Measurements from ENCODE around the gene SLC7A8.
"Not testable (repeated sequence)": the region's sequence is repeated elsewhere in the genome, so short reads cannot be mapped to it uniquely, and the experiment has no call there.

The SLC7A8 gene

DNA sequence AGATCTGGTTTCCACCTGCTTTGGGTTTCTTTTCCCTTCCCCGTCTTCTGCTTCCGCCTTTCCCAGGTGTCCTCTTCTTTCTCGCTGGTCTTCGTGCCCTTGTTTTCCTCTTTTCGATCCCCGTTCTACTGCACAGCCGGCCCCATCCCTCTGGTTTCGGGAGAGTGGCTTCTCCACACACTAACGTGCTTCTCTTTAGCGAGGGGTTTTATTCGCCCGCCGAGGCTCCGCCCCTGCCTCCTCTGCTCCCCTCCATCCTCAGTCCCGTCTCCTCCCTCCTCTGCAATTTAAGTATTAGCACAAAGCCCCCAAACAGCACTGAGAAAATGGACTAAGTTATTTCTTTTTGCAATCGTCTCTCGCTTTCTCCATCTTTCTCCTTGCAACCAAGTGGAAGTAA, at the start of gene SLC7A8:
Gene SLC7A8, minus strand, starts transcription at position 182 of the 400 bp plus-strand sequence. CDS start 746 bp downstream, outside the sequence.
- DNase-seq (ENCODE audit: low read depth), result no peak

DNA sequence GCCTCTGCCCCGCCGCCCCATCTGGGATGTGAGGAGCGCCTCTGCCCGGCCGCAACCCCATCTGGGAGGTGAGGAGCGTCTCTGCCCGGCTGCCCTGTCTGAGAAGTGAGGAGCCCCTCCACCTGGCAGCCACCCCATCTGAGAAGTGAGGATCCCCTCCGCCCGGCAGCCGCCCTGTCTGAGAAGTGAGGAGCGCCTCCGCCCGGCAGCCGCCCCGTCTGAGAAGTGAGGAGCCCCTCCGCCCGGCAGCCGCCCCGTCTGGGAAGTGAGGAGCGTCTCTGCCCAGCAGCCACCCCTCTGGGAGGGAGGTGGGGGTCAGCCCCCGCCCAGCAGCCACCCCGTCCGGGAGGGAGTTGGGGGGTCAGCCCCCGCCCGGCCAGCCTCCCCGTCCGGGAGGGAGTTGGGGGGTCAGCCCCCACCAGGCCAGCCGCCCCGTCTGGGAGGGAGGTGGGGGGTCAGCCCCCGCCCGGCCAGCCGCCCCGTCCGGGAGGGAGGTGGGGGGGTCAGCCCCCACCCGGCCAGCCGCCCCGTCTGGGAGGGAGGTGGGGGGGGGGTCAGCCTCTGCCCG, 48.9 kb upstream of the SLC7A8 start:
- DNase-seq (ENCODE audit: low read depth), result not testable (repeated sequence)

DNA sequence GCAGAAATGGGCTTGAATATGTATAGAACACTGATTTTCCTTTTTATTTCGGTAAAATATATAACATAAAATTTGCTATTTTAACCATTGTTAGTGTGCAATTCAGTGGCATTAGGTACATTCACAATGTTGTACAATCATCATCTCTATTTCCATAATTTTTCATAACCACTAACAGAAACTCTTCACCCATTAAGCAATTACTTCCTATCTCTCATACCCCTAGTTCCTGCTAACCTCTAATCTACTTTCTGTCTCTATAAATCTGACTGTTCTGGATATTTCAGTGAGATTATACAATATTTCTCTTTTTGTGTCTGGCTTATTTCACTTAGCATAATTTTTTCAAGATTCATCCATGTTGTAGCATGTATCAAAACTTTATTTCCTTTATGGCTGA, 45.4 kb upstream of the SLC7A8 start:
- DNase-seq (ENCODE audit: low read depth), result no peak

DNA sequence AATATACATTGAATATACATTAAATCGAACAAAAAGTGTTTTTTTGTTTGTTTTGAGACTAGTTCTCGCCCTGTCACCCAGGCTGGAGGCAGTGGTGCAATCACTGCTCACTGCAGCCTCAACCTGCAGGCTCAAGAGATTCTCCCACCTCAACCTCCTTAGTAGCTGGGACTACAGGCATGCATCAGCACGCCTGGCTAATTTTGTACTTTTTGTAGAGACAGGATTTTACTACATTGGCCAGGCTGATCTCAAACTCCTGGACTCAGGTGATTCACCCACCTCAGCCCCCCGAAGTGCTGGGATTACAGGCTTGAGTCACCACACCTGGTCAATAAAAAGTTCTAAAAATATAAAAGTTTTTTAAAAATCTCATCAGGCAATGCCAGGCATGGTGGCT, 44.1 kb upstream of the SLC7A8 start:
- no peak for DNase-seq (ENCODE audit: low read depth)

DNA sequence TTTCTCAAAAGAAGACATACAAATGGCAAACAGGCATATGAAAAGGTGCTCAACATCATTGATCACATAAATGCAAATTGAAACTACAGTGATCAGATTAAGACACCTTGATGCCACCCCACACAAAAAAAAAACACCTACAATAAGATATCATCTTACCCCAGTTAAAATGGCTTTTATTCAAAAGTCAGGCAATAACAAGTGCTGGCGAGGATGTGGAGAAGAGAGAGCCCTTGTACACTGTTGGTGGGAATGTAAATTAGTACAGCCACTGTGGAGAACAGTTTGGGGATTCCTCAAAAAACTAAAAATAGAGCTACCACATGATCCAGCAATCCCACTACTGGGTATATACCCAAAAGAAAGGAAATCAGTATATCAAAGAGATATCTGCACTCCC, 41.5 kb upstream of the SLC7A8 start:
- not testable (repeated sequence) for DNase-seq (ENCODE audit: low read depth)

DNA sequence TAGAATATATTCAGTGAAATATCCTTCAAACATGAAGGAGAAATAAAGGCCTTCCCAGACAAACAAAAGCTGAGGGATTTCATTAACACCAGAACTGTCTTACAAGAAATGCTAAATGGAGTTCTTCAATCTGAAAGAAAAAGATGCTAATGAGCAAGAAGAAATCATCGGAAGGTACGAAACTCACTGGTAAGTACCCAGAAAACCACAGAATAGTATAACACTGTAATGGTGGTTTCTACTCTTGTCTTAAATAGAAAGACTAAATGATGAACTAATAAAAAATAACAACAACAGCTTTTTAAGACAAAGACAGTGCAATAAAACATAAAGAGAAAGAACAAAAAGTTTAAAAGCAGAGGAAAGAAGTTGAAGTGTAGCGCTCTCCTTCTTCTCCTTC, 35.6 kb upstream of the SLC7A8 start:
- DNase-seq (ENCODE audit: low read depth), result no peak

DNA sequence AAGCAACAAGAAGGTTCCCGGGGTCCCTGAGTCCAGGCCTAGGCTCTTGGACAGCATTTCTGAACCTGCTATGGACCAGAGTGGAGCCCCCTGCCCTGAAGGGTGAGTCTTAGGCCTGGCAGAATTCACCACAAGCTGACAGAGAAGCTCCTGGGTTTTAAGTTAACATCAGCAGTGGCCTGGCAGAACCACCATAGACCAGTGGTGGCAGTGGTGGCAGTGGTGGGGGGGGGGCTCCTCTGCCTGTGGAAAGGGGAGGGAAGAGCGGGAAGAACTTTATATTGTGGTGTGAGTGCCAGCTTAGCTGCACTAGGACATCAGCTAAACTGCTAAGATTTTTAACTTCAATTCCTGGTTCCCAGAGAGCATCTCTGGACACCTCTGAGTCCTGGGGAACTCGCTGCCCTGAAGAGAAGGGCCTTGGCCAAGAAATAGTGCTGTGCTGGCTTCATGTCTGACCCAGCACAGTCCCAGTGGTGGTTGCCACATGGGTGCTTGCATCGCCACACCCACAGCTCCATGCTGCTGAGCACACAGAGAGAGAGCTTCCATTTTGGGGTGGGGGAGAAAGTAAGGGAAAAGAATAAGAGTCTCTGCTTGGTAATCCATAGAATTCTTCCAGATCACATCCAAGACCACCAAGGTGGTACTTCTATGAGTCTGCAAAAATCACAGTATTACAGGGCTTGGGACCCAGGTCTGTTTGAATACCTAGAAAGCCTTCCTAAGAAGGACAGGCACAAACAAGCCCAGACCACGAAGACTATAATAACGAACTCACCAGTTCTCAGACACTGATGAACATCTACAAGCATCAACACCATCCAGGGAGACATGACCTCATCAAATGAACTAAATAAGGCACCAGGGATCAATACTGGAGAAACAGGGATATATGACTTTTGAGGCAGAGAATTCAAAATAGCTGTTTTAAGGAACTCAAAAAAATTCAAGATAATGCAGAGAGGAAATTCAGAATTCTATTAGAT, 33.9 kb upstream of the SLC7A8 start:
- no peak for DNase-seq (ENCODE audit: low read depth)

DNA sequence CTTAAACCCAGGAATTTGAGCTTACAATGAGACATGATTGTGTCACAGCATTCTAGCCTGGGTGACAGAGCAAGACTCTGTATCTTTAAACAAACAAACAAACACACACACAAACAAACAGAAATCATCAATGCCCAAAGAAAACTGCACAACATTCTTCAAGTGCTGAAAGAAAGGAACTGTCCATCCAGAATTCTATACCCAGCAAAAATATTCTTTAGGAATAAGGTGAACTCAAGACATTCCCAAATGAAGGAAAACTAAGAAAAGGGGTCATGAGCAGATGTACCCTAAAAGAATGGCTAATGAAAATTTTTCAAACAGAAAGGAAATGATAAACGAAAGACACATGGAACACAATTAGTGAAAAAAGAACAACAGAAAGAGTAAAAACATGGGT, 32.0 kb upstream of the SLC7A8 start:
- no peak for DNase-seq (ENCODE audit: low read depth)

DNA sequence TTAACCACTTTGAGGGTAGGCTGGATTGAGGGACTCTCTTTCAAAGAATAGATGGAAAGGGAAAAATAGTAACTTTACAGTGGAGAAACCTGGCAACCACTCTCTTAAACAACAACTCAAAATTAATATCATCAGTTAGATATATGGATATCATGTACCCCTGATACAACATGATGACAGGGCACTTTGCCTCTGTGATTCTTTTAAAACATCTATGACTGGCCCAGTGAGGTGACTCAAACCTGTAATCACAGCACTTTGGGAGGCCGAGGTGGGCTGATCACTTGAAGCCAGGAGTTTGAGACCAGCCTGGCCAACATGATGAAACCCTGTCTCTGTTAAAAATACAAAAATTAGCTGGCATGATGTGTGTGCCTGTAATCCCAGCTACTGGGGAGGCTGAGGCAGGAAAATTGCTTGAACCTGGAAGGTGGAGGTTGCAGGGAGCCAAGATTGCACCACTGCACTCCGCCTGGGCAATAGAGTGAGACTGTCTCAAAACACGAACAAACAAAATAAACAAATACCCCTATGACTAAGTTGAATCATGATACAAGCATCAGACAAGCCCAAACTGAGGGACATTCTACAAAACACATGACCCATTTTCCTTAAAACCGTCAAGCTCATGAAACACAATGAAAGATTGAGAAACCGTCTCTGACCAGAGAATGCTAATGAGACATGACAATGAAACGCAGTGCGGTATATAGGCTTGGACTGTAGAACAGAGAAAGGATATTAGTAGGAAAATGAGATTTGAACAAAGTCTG, 26.4 kb upstream of the SLC7A8 start:
- DNase-seq (ENCODE audit: low read depth), result peak; percentile 22

DNA sequence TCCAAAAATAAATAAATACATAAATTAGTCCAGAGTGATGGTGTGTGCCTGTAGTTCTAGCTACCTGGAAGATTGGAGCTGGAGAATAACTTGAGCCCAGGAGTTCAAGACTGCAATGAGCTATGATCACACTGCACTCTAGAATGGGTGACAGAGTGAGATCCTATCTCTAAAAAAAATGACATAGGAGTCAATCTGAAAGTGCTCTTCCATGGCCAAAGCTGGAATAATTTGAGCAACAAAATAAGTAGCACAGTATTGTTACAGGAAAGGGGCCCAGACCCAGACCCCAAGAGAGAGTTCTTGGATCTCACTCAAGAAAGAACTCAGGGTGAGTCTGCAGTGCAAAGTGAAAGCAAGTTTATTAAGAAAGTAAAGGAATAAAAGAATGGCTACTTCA, 24.9 kb upstream of the SLC7A8 start:
- no peak for DNase-seq (ENCODE audit: low read depth)

DNA sequence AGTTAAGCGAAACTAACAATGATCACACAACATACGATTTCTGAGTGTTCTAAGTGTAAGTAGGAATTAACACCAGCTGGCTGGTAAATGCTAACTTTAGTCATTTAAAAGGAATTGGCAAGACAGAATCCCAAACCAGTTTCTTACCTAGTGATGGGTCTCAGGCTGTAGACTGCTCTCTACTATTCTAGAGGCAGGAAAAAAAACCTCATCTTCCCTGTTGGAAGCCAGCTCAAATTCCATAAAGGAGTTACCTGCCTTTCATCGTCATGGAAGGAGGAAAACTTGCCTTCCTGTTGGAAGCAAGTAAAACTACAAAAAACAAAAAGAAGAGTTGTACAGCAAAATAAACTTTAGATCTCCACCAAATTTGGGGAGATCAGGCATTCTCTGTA, 23.7 kb upstream of the SLC7A8 start:
- no peak for DNase-seq (ENCODE audit: low read depth)

DNA sequence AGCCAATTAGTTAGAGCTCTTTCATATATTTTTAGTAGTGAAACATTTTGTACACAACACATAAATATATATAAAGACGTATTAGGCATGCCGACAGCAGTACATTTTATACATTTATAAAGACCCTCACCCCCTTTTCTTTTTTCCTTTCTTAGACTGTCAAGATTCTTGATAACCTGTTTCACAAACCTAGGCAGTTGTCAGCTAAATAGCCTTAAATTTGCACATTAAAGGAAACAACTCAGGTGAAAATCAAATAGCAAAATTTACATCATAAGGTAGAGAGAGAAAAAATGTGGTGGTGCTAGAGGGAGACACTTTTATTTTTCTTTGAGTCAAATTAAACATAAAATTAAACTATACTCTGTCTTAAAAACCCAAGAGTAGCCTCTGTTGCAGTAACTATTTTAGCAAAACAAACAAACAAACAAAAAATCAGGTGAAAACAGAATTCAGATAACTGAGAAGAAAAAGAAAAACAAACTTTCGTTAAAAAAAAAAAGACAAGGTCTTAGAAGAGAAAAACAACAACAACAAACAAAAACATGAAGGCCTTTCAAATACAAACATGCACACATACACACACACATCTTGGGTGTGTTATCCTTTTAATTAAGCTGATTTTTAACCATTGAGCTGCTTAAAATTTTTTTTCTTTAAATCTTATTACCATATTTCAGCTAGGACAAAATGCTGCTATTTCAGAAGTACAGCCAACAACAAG, 23.1 kb upstream of the SLC7A8 start:
- no peak for DNase-seq (ENCODE audit: low read depth)

DNA sequence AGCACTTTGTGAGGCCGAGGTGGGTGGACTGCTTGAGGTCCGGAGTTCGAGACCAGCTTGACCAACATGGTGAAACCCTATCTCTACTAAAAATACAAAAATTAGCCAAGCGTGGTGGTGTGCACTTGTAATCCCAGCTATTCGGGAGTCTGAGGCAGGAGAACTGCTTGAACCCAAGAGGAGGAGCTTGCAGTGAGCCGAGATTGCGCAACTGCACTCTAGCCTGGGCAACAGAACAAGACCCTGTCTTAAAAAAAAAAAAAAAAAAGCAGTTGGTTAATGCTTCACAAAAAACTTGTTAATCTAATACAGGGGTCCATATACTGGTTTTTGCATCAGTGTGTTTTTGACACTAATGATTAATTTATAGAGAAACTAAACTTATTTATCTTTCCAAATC, 18.5 kb upstream of the SLC7A8 start:
- DNase-seq (ENCODE audit: low read depth), result no peak

DNA sequence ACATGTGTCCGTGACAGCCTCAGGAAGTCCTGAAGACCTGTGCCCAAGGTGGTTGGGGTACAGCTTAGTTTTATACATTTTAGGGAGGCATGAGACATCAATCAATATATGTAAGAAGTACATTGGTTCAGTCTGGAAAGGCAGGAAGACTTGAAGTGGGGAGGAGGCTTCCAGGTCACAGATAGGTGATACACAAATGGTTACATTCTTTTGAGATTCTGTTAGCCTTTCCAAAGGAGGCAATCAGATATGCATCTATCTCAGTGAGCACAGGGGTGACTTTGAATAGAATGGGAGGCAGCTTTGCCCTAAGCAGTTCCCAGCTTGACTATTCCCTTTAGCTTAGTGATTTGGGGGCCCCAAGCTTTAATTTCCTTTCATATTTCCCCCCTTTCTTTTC, 15.7 kb upstream of the SLC7A8 start:
- DNase-seq (ENCODE audit: low read depth), result not testable (repeated sequence)

DNA sequence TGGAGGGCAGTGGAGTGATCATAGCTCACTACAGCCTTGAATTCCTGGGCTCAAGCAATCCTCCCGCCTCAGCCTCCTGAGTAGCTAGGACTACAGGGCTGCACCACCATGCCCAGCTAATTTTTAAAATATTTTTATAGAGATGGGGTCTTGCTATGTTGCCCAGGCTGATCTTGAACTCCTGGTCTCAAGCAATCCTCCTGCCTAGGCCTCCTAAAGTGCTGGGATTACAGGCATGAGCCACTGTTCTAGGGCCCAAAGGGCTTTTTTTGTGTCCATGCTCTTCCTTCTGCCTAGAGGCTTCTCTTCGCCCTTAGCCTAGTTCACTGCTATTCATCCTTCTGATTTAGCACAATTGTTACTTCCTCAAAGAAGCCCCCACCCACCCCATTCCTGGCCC, 13.0 kb upstream of the SLC7A8 start:
- not testable (repeated sequence) for DNase-seq (ENCODE audit: low read depth)

DNA sequence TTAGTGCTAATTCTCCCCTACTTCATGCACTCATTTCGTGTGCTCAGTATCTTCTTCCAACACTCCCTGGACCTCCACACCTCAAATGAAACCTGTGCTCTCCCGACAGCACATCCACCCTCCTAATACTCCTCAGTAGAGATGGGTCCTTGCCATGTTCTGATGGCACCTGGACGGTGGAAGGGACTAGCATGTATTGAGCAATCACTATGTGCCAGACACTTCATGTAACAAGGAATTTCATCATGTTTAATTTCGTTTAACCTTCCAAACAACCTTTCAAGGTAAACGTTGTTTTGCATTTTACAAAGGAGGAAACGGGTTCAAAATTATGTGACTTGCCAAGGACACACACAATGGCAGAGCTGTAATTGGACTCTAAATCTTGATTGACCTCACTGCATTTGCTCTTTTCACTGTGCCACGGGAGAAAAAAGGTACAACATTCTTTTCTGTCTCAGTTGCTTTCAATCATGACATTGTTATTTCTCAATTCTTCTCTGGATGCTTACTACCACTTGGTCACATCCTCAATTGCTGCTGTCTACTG, 12.2 kb upstream of the SLC7A8 start:
- DNase-seq (ENCODE audit: low read depth), result no peak

DNA sequence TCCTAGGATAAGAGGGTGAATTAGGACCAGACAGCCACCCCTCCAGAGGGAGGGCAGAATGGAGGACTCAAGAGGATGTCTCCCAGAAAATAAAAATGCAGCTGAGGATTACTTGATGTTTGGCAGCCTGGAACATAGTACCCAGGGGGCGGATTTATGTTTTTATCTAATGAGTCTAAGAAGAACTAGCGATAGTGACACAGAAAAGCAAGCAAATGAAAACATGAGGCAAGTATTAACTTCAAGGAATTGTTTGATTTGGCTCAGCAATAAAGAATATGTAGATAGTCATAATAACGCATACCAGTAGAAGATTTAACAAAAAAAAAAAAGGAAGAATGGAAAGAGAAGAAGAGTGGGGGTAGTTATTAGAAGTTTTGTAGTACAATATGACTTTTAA, 10.0 kb upstream of the SLC7A8 start:
- no peak for DNase-seq (ENCODE audit: low read depth)

DNA sequence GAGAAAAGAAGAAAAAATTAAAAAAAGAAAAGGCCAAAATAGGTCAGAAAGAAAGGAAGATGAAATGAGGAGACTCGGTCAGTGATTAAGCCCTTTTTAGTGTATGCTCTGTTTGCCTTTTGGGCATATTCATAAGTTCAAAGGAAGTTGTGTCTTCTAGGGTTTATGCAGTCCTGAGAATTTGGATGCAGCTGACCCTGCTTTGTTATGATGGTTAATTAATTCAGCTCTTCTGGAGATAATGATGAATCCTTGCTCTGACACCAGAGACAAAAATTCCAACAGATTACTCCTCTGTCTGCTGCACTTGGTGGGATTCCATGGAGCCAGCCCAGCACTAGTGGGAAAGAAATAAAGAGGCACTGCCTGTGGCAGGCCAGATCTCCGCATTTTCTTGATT, 4.5 kb upstream of the SLC7A8 start:
- no peak for DNase-seq (ENCODE audit: low read depth)

DNA sequence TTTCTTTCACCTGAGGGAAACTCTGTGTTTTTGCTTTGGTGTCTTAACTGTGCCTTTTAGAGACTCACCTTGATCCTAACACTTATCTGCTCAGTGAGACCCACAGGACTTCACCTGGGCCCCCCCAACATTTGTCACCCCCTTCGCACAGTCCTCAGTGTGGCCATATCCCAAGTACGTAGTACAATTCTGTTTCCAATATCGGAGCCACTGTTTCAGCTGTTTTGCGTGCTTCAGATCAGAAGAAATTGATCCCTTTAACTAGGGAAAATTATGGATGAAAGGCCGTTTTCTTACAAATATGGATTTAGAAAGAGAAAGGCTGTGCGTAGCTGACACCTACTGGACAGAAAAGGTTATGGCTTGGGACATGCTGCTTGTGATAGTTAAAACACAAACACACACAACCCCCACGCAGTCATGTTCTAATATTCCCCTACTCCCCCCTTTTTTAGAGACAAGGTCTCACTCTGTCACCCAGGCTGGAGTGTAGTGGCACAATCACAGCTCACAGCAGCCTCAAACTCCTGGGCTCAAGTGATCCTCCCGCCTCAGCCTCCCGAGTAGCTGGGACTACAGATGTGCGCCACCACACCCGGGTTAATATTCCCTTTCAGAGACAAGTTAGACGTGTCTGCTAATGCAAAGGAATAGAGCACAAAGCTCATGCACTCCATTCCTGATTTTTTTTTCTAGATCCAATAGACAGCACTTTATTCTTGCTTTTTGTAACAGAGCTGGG, 3.6 kb upstream of the SLC7A8 start:
- DNase-seq (ENCODE audit: low read depth), result peak; percentile 69

DNA sequence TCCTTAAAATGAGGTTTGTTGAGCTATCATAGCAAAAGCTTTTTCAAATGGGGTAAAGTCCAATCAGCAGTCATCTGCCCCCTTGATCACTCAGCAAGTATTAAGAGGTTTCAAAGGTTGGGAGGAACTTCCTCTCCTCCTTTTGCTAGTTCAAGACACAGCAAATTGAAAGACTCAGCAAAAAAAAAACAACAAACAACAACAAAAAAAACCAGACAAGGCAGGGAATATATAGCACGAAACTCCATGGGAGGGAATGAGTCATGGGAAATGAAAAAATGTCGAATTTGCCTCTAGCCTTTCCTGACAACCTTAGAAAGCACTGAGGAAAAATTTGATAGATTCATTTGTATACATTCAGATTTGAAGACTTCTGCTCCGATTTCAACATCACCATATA, 1.6 kb upstream of the SLC7A8 start:
- DNase-seq (ENCODE audit: low read depth), result no peak

DNA sequence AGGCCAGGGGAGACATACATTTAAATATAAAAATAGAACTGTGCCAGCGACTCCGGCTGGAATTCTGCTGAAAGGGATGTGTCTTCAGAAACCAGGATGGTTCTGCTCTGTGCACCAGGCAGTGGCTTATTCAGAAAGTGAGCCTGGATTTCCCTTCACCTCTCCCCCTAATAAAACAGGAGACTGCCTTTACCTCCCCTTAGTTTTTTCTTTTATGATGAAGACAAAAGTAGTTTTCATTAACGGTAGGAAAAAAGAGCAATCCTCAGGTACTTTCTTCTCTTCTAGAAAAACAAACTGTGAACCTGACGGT, 346 bp downstream of the SLC7A8 start:
- no peak for DNase-seq (ENCODE audit: low read depth)

Data from fibroblast of the conjunctiva (primary cell).